Dendritic cell treated with granulocyte-macrophage colony-stimulating factor and Interleukin-4, amounts not matched to agents 40 ng/mL and 50 ng/mL, for 4 days (primary cell): ENCODE results near the gene FER1L5.
"Not testable (repeated sequence)": the region's sequence is repeated elsewhere in the genome, so short reads cannot be mapped to it uniquely, and the experiment has no call there.

Source experiments
- H3K27ac Mint-ChIP-seq: one replicate; pipeline ENCODE4 v1.8.0; 2022; ENCODE audit warnings: mild to moderate bottlenecking, mixed read lengths
- H3K27me3 Mint-ChIP-seq: one replicate; pipeline ENCODE4 v1.8.0; 2022; ENCODE audit warnings: mild to moderate bottlenecking, mixed read lengths
- H3K36me3 Mint-ChIP-seq: one replicate; pipeline ENCODE4 v1.8.0; 2022; ENCODE audit warnings: low read depth, mixed read lengths
- H3K4me1 Mint-ChIP-seq: one replicate; pipeline ENCODE4 v1.8.0; 2022; ENCODE audit warnings: low read depth, mixed read lengths
- H3K4me3 Mint-ChIP-seq: one replicate; pipeline ENCODE4 v1.8.0; 2022; ENCODE audit warnings: mild to moderate bottlenecking, moderate library complexity, mixed read lengths
- H3K9me3 Mint-ChIP-seq: one replicate; pipeline ENCODE4 v1.8.0; 2022; ENCODE audit warnings: mixed read lengths
- intact Hi-C: fragments of 100-400 bp; cut with micrococcal nuclease; formaldehyde crosslinking; loops from one replicate; pipeline ENCODE4 v1.15.0; 2022

FER1L5 gene

DNA sequence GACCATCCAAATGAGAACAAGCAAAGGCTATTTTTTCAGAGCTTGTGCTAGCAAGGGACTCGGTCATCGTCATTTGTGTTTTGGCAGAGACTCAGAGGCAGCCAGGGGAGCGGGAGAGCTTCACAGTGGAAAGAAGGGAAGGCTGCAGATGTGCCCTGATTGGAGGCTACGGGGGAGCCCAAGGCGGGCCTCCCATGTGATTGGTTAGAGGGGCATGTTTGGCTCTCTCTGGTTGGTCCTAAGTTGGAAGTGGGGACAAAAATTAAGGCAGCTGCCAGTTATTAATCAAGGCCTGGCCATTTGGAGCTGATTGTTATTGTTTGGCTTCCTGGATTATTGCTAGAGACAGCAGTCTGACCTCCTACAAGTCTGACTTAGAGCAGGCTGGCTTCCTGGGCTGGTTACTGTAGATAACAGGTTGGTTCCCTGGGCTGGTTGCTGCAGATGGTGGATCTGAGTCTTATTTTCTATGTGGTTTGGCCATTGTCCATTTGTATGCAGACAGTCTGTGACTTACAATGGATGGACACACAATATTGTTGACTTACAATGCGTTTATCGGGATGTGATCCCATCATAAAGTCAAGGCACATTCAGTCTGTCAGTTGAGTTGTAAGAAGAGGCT, 5.9 kb downstream of the FER1L5 start:
- Mint-ChIP-seq H3K4me3 (no peak overlapping the region), H3K27ac (no peak overlapping the region), H3K36me3 (no peaks in the 10 kb centered on the region), H3K4me1 (peaks cover 12% of the 10 kb centered on the region), H3K9me3 (no peaks in the 10 kb centered on the region), H3K27me3 (peaks cover 3% of the 10 kb centered on the region)
- intact Hi-C loops, result no loop called here

DNA sequence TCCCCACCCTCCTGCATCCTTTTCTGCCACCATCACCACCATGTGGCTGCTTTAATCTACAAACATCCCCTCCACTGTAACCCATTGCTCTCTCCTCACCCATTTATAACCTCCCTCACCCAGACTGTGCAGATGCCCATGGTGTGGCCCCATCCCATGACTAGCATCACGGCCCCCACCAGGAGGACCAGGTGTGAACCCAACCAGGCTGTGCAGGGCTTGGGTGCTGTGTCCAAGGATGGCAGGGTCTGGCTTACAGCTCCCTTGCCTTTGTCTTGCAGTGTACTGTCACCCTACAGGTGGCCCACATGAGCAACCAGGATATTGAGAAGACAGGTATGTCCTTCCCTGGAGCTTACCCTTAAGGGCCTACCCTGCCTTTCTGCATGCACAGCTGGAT, 6.8 kb downstream of the FER1L5 start:
- no peak overlapping the region for H3K27ac Mint-ChIP-seq
- H3K9me3 Mint-ChIP-seq, result no peaks in the 10 kb centered on the region
- peaks cover 15% of the 10 kb centered on the region for H3K4me1 Mint-ChIP-seq
- intact Hi-C loops, result no loop called here
- H3K27me3 Mint-ChIP-seq, result peaks cover 3% of the 10 kb centered on the region
- H3K36me3 Mint-ChIP-seq, result no peaks in the 10 kb centered on the region
- H3K4me3 Mint-ChIP-seq, result no peak overlapping the region

DNA sequence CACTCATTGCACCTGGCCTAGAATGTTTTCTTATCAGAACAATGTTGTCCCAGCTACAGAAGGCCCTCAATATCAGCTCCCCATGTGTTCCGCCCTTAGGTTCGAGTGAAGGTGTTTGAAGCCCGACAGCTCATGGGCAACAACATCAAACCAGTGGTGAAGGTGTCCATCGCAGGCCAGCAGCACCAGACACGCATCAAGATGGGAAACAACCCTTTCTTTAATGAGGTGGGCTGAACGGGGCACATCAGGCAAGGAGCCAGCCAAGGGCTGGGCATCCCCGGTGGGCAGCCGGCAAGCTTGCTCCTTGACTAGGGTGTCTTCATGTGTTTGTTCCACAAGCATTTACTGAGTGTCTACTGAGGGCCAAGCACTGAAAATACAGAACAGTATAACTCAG, 9.2 kb downstream of the FER1L5 start:
- Mint-ChIP-seq H3K27ac (no peak overlapping the region), H3K4me1 (peaks cover 39% of the 10 kb centered on the region), H3K27me3 (peaks cover 3% of the 10 kb centered on the region), H3K9me3 (no peaks in the 10 kb centered on the region), H3K36me3 (no peaks in the 10 kb centered on the region), H3K4me3 (no peak overlapping the region)
- intact Hi-C loops, result no loop called here

DNA sequence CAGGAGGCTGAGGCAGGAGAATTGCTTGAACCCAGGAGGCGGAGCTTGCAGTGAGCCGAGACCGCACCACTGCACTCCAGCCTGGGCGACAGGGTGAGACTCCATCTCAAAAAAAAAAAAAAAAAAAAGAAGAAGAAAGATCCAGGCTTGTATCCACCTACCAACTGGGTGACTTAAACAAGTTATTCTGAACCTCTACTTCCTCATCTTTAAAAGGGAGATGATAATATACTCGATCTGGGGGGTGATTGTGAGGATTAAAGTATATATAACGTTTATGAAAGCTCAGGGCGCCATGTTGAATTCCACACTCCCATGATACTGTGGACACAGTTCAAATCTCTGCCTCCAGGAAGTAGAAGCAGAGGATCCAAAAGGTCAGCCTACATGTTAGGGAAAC, 12.2 kb downstream of the FER1L5 start:
- Mint-ChIP-seq H3K27ac (peak overlapping the region; percentile 68), H3K4me1 (peaks cover 41% of the 10 kb centered on the region)
- intact Hi-C loops, H3K36me3 Mint-ChIP-seq, H3K4me3 Mint-ChIP-seq, H3K27me3 Mint-ChIP-seq, H3K9me3 Mint-ChIP-seq: not testable (repeated sequence)

DNA sequence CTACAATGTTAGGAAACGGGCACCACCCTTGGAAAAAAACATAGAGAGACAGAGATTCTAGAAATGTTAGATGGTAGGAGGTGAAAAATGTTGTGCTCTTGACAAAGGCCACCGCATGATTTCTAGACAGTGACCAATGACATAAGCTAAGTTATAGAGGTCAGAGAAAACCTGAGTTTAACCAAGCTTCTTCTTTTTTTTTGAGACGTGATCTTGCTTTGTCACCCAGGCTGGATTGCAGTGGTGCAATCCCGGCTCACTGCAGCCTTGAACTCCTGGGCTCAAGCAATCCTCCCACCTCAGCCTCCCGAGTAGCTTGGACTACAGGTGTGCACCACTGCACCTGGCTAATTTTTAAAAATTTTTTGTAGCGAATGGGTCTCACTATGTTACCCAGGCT, 13.0 kb downstream of the FER1L5 start:
- no peaks in the 10 kb centered on the region for H3K9me3 Mint-ChIP-seq
- no peak overlapping the region for H3K4me3 Mint-ChIP-seq
- H3K36me3 Mint-ChIP-seq, result no peaks in the 10 kb centered on the region
- intact Hi-C loops, result no loop called here
- peaks cover 39% of the 10 kb centered on the region for H3K4me1 Mint-ChIP-seq
- peak overlapping the region; percentile 45 for H3K27ac Mint-ChIP-seq
- H3K27me3 Mint-ChIP-seq, result peaks cover 3% of the 10 kb centered on the region

DNA sequence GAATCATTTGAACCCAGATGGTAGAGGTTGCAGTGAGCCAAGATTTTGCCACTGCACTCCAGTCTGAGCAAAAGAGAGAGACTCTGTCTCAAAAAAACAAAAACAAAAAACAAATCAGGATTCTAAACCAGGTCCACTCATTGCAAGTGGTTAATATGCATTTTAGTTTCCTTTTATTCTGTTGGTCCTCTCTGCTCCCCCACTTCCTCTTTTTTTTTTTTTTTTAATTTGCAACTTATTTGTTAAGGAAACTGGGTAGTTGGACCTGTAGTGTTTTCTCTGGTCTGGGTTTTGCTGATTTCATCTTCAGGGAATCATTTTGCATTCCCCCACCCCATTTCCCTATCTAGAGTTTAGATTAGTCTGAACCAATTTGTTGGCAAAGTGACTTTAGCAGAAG, 14.0 kb downstream of the FER1L5 start:
- no peaks in the 10 kb centered on the region for H3K27me3 Mint-ChIP-seq
- H3K36me3 Mint-ChIP-seq, result no peaks in the 10 kb centered on the region
- H3K27ac Mint-ChIP-seq, result peak overlapping the region; percentile 45
- H3K4me1 Mint-ChIP-seq, result peaks cover 29% of the 10 kb centered on the region
- H3K4me3 Mint-ChIP-seq, result no peak overlapping the region
- no peaks in the 10 kb centered on the region for H3K9me3 Mint-ChIP-seq
- intact Hi-C loops, result no loop called here

DNA sequence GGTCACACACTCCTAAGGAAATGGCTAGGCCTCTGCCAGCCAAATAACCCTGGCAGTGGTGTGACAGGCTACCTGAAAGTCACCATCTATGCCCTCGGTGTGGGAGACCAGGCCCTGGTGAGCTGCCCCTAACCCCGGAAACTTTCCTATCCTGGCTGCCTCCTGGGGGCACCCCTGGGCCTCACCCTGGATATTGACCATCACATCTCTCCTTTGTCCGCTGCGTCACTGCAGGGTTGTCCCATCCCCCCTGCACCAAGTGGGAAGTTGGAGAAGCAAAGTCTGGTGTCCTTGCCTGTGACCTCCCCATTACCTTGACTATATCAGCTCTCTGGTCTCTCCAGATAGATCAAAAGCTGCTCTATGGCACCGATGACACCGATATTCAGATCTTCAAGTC, 18.8 kb downstream of the FER1L5 start:
- Mint-ChIP-seq H3K27me3 (no peaks in the 10 kb centered on the region), H3K4me3 (no peak overlapping the region), H3K36me3 (no peaks in the 10 kb centered on the region), H3K4me1 (peaks cover 22% of the 10 kb centered on the region), H3K27ac (no peak overlapping the region), H3K9me3 (no peaks in the 10 kb centered on the region)
- intact Hi-C loops, result no loop called here

DNA sequence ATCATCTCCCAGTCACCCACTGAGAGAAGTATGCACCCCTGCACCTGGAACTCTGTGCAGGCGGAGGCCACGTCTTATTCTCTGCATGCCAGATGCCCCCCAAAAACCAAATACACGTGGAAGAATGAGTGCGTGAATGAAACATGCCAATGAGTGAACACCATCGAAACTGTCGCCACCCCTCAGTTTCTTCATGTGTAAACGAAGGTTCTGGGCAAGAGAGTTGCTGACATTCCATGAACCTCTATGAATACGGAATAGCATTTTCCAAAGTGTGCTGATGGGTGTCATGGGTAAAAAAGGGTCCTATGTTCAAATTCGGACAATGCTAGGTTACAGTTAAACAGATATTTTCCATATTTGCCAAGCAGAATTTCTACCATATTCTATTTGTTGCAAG, 19.8 kb downstream of the FER1L5 start:
- no peak overlapping the region for H3K27ac Mint-ChIP-seq
- no peaks in the 10 kb centered on the region for H3K9me3 Mint-ChIP-seq
- intact Hi-C loops, result no loop called here
- peaks cover 18% of the 10 kb centered on the region for H3K4me1 Mint-ChIP-seq
- H3K4me3 Mint-ChIP-seq, result no peak overlapping the region
- H3K36me3 Mint-ChIP-seq, result no peaks in the 10 kb centered on the region
- H3K27me3 Mint-ChIP-seq, result no peaks in the 10 kb centered on the region

DNA sequence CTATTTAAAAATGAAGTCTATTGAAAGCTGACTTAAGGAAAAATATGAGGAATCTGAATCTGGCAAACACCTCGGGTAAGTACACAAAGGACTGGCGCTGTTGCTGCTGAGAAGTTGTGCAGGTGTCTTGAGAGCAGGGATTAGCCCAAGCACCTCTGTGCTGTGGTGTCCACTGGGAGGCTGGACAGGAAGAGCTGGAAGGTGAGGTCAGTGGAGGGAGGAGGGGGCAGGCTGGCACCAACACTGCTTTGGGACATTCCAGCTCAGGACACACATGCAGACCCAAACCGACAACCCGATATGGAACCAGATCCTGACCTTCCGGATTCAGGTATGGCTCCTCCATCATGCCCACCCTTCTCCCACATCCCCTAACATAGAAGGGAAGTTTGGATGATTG, 20.6 kb downstream of the FER1L5 start:
- no peak overlapping the region for H3K4me3 Mint-ChIP-seq
- no peak overlapping the region for H3K27ac Mint-ChIP-seq
- no peaks in the 10 kb centered on the region for H3K9me3 Mint-ChIP-seq
- no peaks in the 10 kb centered on the region for H3K27me3 Mint-ChIP-seq
- H3K4me1 Mint-ChIP-seq, result peaks cover 18% of the 10 kb centered on the region
- intact Hi-C loops, result no loop called here
- no peaks in the 10 kb centered on the region for H3K36me3 Mint-ChIP-seq

DNA sequence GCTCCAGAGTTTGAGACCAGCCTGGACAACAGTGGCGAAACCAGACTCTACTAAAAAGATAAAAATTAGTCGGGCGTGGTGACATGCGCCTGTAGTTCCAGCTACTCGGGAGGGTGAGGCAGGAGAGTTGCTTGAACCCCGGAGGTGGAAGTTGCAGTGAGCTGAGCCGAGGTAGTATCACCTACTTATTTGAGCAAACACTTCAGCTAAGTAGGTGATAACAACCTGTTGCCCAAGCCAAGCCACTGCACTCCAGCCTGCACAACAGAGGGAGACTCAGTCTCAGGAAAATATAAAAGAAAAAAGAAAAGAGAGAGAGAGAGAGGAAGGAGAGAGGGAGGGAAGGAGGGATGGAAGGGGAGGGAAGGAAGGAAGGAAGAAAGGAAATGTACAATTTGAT, 21.3 kb downstream of the FER1L5 start:
- Mint-ChIP-seq H3K27me3 (no peaks in the 10 kb centered on the region), H3K36me3 (no peaks in the 10 kb centered on the region), H3K9me3 (no peaks in the 10 kb centered on the region)

DNA sequence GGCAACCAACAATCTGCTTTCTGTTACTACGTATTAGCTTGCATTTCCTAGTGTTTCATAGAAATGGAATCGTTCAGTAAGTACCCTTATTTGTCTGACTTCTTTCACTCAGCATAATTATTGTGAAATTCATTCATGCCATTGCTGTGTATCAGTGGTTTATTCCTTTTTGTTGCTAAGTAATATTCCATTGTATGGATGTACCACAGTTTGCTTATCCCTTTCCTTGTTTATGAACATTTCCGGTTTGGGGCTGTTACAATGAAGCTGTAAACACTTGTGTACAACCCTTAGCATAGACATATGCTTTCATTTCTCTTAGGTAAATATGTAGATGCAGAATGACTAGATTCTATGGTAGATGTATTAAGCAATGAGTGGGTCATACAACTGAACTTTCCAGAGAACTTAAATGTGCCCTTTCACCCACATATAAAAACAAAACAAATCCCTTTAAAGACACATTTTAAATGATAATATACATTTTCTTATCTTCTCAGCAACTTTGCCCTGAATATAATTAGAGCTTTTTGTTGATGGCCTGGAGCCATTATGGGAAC, 21.9 kb downstream of the FER1L5 start:
- H3K27me3 Mint-ChIP-seq, result no peaks in the 10 kb centered on the region
- H3K9me3 Mint-ChIP-seq, result no peaks in the 10 kb centered on the region
- H3K4me3 Mint-ChIP-seq, result no peak overlapping the region
- no peaks in the 10 kb centered on the region for H3K36me3 Mint-ChIP-seq
- peaks cover 18% of the 10 kb centered on the region for H3K4me1 Mint-ChIP-seq
- intact Hi-C loops, result no loop called here
- no peak overlapping the region for H3K27ac Mint-ChIP-seq

More for the DNA sequence above, 21.3 kb downstream of the FER1L5 start:
- H3K4me1 Mint-ChIP-seq, result peaks cover 18% of the 10 kb centered on the region
- H3K27ac Mint-ChIP-seq, result no peak overlapping the region
- intact Hi-C loops, result no loop called here
- no peak overlapping the region for H3K4me3 Mint-ChIP-seq

DNA sequence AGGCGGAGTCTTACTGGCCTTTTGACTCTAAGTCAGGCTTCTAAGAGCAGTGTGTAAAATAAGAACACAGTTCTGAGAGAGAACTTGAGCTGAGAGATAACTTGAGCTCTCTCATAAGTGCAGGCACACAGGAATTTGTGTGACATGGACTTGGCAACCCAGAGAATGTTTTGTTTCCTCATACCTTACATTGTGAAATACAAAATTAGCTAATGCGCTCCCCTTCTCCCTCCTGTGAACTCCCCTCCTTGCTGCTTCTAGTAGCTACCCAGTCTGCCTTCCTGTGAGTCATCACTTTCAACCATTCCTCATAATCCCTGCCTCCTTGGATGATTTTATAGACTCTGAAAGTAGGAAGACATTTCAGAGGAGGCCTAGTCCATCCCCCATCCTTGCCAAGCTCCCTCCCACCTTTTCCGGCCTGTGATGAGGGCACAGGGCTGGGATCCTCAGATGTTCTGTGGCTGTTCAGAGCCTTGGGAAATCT, 22.6 kb downstream of the FER1L5 start:
- no peak overlapping the region for H3K4me3 Mint-ChIP-seq
- peaks cover 18% of the 10 kb centered on the region for H3K4me1 Mint-ChIP-seq
- no peaks in the 10 kb centered on the region for H3K36me3 Mint-ChIP-seq
- no peaks in the 10 kb centered on the region for H3K27me3 Mint-ChIP-seq
- H3K9me3 Mint-ChIP-seq, result no peaks in the 10 kb centered on the region
- intact Hi-C loops, result no loop called here
- H3K27ac Mint-ChIP-seq, result peak overlapping the region; percentile 33

DNA sequence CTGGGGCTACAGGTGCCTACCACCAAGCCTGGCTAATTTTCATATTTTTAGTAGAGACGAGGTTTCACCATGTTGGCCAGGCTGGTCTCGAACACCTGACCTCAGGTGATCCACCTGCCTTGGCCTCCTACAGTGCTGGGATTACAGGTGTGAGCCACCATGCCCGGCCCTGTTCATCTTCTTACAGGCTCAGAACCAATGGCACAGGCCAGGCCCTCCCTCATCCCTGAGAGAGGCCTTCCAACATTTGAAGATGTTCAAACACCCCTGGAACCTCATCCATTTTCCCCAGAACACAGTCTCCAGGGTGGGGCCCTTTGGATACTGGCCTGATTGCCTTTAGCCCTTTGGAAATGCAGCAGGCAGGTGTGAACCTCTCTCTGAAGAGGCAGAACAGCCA, 23.2 kb downstream of the FER1L5 start:
- H3K9me3 Mint-ChIP-seq, H3K36me3 Mint-ChIP-seq, H3K27me3 Mint-ChIP-seq, intact Hi-C loops, H3K4me3 Mint-ChIP-seq: not testable (repeated sequence)
- Mint-ChIP-seq H3K27ac (peak overlapping the region; percentile 33), H3K4me1 (peaks cover 18% of the 10 kb centered on the region)

DNA sequence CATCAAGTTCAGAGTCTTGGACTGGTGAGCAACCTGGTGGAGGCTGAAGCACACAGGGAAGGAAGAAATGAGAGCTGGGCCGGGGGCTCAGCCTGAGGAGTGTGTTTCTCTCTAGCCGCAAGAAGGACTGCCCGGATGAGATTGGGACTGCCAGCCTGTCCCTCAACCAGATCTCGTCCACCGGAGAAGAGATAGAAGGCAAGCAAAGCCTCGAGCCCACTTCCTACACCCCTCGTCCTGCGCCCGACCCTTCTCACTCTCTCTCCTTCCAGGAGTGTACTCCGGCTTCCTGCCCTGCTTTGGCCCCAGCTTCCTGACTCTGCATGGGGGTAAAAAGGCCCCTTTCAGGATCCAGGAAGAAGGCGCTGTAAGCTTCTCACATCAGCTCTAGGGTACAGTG, 26.2 kb downstream of the FER1L5 start:
- Mint-ChIP-seq H3K4me1 (peaks cover 18% of the 10 kb centered on the region), H3K4me3 (no peak overlapping the region)

More for the DNA sequence above, 26.2 kb downstream of the FER1L5 start:
- Mint-ChIP-seq H3K27me3 (no peaks in the 10 kb centered on the region), H3K27ac (no peak overlapping the region), H3K9me3 (no peaks in the 10 kb centered on the region), H3K36me3 (no peaks in the 10 kb centered on the region)
- intact Hi-C loops, result no loop called here
